Activated T-helper 1 cell treated with Interleukin-2 at 50 U/mL for 16 hours (primary cell): ENCODE measurements around the gene FUZ.
"Not testable (repeated sequence)": the region's sequence is repeated elsewhere in the genome, so short reads cannot be mapped to it uniquely, and the experiment has no call there.

Experiments
- DNase-seq: peaks from one replicate; pipeline ENCODE4 v3.0.0-alpha.2; 2020; ENCODE audit warnings: low read depth

The FUZ gene

GRCh38 chr19:49832556-49832955, 19.5 kb upstream of the FUZ start:
- DNase-seq, result no peak

GRCh38 chr19:49831592-49831991, 18.5 kb upstream of the FUZ start:
- DNase-seq, result no peak

DNA sequence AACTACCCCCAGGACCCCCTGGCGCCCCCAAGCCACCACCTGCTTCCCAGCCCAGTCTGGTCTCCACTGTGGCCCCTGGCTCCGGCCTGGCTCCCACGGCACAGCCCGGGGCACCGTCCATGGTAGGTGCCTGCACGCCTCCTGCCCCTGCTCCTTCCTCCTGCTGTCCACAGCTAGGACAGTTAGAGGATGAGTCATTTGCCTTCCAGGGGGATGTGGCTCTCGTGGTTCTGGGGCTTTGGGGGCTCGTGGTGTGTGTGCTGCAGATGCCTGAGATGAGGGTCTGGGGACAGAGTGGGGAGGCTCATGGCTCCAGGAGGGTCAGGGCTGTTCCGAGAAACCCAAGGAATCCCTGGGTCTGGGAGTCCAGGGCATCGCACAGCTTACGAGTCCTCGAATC, 17.7 kb upstream of the FUZ start:
- DNase-seq, result no peak

- DNase-seq, result no peak
Measured at GRCh38 chr19:49829721-49830120, 16.6 kb upstream of the FUZ start.

- no peak for DNase-seq
Measured at GRCh38 chr19:49829200-49829599, 16.1 kb upstream of the FUZ start.

DNA sequence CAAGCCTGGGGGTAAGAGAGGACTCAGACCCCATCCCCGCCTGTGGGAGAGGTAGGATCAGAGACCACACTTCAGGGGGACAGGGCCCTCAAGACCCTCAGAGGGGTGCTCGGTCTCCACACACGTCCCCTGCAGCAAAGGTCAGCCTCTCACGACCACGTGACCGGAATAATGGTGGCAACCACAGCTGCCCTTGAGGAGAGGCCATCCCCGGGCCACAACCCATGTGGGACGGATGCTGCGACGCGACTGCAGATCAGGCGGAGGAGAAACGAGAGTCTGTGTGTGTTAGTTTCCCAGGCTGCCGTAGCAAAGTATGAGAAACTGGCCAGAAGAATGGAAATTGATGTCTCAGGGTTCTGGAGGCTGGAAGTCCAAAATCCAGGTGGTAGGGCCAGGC, 13.9 kb upstream of the FUZ start:
- no peak for DNase-seq

DNA sequence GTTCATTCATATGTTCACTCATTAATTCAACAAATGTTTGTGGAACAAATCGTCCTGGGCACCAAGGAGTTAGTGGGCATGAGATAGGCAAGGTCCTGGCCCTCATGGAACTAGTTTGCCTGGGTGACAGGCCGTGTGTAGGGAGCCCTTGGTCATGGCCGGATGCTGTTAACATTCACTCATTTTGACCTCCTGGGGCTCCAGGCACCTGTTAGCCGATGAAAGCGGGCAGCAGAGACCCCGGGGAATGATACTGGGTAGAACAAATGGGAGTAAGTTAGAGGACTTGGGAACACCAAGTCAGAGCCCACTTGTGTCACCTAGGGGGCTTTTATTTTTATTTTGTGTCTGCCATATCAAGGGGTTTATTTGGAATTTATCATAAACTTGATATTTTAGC, 11.6 kb upstream of the FUZ start:
- DNase-seq, result no peak

GRCh38 chr19:49823472-49823871, 10.4 kb upstream of the FUZ start:
- DNase-seq, result no peak

GRCh38 chr19:49820125-49820524, 7.0 kb upstream of the FUZ start:
- DNase-seq, result no peak

GRCh38 chr19:49819452-49820115, 6.5 kb upstream of the FUZ start:
- DNase-seq, result not testable (repeated sequence)

DNA sequence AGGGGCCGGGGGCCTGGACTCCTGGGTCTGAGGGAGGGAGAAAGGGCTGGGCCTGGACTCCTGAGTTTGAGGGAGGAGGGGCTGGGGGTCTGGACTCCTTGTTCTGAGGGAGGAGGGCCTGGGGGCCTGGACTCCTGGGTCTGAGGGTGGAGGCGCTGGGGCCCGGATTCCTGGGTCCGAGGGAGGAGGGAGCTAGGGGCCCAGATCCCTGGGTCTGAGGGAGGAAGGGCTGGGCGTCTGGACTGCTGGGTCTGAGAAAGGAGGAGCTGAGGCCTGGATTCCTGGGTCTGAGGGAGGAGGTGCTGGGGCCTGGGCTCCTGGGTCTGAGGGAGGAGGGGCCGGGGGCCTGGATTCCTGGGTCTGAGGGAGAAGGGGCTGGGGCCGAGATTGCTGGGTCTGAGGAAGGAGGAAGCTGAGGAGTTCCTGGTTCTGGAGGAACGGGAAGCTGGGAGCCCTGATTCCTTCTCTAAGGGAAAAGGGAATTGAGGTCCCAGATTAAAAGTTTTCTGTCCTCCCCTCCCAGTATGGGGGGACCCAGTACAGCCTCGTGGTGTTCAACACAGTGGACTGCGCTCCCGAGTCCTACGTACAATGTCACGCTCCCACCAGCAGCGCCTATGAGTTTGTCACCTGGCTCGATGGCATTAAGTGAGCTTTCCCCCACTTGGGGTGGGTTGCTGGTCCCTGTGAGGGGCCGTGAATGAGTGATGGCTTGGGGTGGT, 5.7 kb upstream of the FUZ start:
- DNase-seq, result no peak

GRCh38 chr19:49817964-49818648, 5.0 kb upstream of the FUZ start, which contains the start of gene MED25:
MED25 (plus strand) TSS chr19:49818289; CDS start chr19:49818342, 53 bp downstream.
- peak; percentile 80 for DNase-seq

DNA sequence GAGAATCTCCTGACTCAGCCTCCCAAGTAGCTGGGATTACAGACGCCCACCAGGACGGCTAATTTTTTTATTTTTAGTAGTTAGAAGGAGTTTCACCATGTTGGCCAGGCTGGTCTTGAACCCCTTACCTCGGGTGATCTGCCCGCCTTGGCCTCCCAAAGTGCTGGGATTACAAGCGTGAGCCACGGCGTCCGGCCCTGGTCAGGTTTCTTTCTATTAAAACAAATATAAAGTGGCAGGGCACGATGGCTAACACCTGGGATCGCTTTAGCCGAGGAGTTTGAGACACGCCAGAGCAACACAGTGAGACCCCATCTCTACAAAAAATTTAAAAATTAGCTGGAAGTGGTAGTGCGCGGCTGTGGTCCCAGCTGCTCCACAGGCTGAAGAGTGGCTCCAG, 3.5 kb upstream of the FUZ start:
- DNase-seq, result no peak

GRCh38 chr19:49814010-49814409, 918 bp upstream of the FUZ start:
- DNase-seq, result no peak

GRCh38 chr19:49812452-49812996, 568 bp downstream of the FUZ start:
- no peak for DNase-seq

- no peak for DNase-seq
Measured at GRCh38 chr19:49811328-49811727, 1.8 kb downstream of the FUZ start.

- no peak for DNase-seq
Measured at GRCh38 chr19:49809941-49810389, 3.1 kb downstream of the FUZ start.

GRCh38 chr19:49809160-49809940, 3.7 kb downstream of the FUZ start:
- peak; percentile 25 for DNase-seq

DNA sequence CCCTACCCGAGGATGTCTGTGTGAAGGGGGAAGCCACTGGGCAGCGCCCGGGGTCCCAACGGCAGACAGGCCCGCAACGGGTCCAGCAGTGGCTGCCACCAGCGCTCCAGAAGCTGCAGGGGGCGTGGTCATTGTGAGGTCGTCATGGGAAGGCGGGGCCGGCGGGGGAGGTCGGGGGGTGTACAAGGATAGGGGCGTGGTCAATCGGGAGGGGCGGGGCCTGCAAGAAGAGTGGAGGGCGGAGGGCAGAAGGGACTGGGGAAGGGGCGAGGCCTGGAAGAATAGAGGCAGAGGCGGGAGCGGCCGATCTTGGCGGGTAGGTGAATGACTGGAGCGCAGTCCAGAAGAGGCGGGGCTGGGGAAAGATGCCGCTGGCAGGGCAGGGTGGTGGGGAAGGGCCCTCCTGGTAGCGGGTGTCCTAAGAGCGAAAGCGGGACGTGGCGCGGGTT, 4.4 kb downstream of the FUZ start:
- peak; percentile 74 for DNase-seq

GRCh38 chr19:49807904-49808675, 5.0 kb downstream of the FUZ start:
- no peak for DNase-seq
